HepG2 (cell line): ENCODE measurements around the gene PFDN2. TPM values are rescaled to one million over a fixed set of nuclear protein-coding genes. Genes with fewer than 3 reads are reported as not detected.

Experiments used
- ARID4A ChIP-seq: sonication (generic); formaldehyde crosslinking; IDR thresholded peaks from 2 replicates; pipeline ENCODE4 v1.5.0; 2020; ENCODE audit warnings: mild to moderate bottlenecking, missing genetic modification reagents, borderline replicate concordance
- E2F2 ChIP-seq: sonication (generic); formaldehyde crosslinking; IDR thresholded peaks from 2 replicates; pipeline ENCODE4 v1.4.0; 2020; ENCODE audit warnings: missing genetic modification reagents, borderline replicate concordance
- HOXD1 ChIP-seq: sonication (generic); formaldehyde crosslinking; IDR thresholded peaks from 2 replicates; pipeline ENCODE4 v1.5.0; 2020; ENCODE audit warnings: missing genetic modification reagents
- ISL2 ChIP-seq: sonication (generic); formaldehyde crosslinking; IDR thresholded peaks from 2 replicates; pipeline ENCODE4 v1.5.0; 2020; ENCODE audit warnings: missing genetic modification reagents
- MEIS2 ChIP-seq: sonication (generic); formaldehyde crosslinking; IDR thresholded peaks from 2 replicates; pipeline ENCODE4 v1.9.0; 2021; ENCODE audit warnings: mild to moderate bottlenecking, missing genetic modification reagents
- MYC ChIP-seq: sonication (generic); formaldehyde crosslinking; IDR thresholded peaks from 2 replicates; pipeline ENCODE4 v1.9.0; 2021; ENCODE audit warnings: missing genetic modification reagents, borderline replicate concordance
- PAXIP1 ChIP-seq: sonication (generic); formaldehyde crosslinking; conservative IDR thresholded peaks from 2 replicates; pipeline ENCODE4 v1.4.0; 2020; ENCODE audit warnings: mild to moderate bottlenecking, missing genetic modification reagents, moderate library complexity
- POGZ ChIP-seq: sonication (generic); formaldehyde crosslinking; IDR thresholded peaks from 2 replicates; pipeline ENCODE4 v1.4.0; 2020; ENCODE audit warnings: mild to moderate bottlenecking, missing genetic modification reagents
- THAP7 ChIP-seq: sonication (generic); formaldehyde crosslinking; IDR thresholded peaks from 2 replicates; pipeline ENCODE4 v1.8.1; 2023; ENCODE audit warnings: mild to moderate bottlenecking, missing genetic modification reagents
- TOE1 ChIP-seq: sonication (generic); formaldehyde crosslinking; IDR thresholded peaks from 2 replicates; pipeline ENCODE4 v1.4.0; 2020; ENCODE audit warnings: mild to moderate bottlenecking, missing genetic modification reagents
- XRCC5 ChIP-seq: fragments of 200-400 bp; formaldehyde crosslinking; optimal IDR thresholded peaks from 2 replicates; pipeline ENCODE3; 2017; ENCODE audit warnings: mild to moderate bottlenecking, low read length
- ZFX ChIP-seq: sonication (generic); formaldehyde crosslinking; IDR thresholded peaks from 2 replicates; pipeline ENCODE4 v1.4.0; 2020; ENCODE audit warnings: mild to moderate bottlenecking, low read depth, missing genetic modification reagents, moderate library complexity
- ZNF253 ChIP-seq: sonication (generic); formaldehyde crosslinking; IDR thresholded peaks from 2 replicates; pipeline ENCODE4 v1.8.0; 2022; ENCODE audit warnings: mild to moderate bottlenecking, missing genetic modification reagents, borderline replicate concordance
- ZNF343 ChIP-seq: sonication (generic); formaldehyde crosslinking; IDR thresholded peaks from 2 replicates; pipeline ENCODE4 v1.4.0; 2020; ENCODE audit warnings: mild to moderate bottlenecking, missing genetic modification reagents
- ZNF44 ChIP-seq: sonication (generic); formaldehyde crosslinking; IDR thresholded peaks from 2 replicates; pipeline ENCODE4 v1.5.1; 2020; ENCODE audit warnings: mild to moderate bottlenecking, missing genetic modification reagents
- ZNF543 ChIP-seq: sonication (generic); formaldehyde crosslinking; IDR thresholded peaks from 2 replicates; pipeline ENCODE4 v1.4.0; 2020; ENCODE audit warnings: mild to moderate bottlenecking, missing genetic modification reagents
- ZNF740 ChIP-seq: sonication (generic); formaldehyde crosslinking; IDR thresholded peaks from 2 replicates; pipeline ENCODE4 v1.4.0; 2020; ENCODE audit warnings: missing genetic modification reagents
- ZSCAN31 ChIP-seq: sonication (generic); formaldehyde crosslinking; IDR thresholded peaks from 2 replicates; pipeline ENCODE4 v1.5.0; 2020; ENCODE audit warnings: low read depth, mild to moderate bottlenecking, missing genetic modification reagents
- polyA plus RNA-seq, 8 experiments: library from polyadenylated mRNA; depleted of rRNA in 3 of 8; stranded (reverse) in 7 of 8; unstranded in 1 of 8; fragments of >200 nt; fragmentation: Illumina TruSeq in 4 of 8; extraction: Trizol in 4 of 8; gene quantifications; 2 replicates each; pipeline versions ENCODE4 v1.2.1 to v1.2.3, GENCODE V29; 2011 to 2016; ENCODE audit warnings: low read depth in 4 of 8, missing spikeins in 1 of 8, mixed read lengths in 1 of 8; ENCODE audit not compliant: insufficient read depth in 1 of 8
- total RNA-seq, 5 experiments: library from RNA; depleted of rRNA; stranded (reverse); fragments of >200 nt; fragmentation: Illumina TruSeq; extraction: Trizol; gene quantifications; 2 replicates each; pipeline ENCODE4 v1.2.3, GENCODE V29; 2016; ENCODE audit warnings: low read depth in 1 of 5

The PFDN2 gene
- total and polyA plus RNA-seq, 2 of the 13 experiments (the other 11 are each of a cell fraction or from before 2014, with no cell fraction given): 62.6 to 63.6 TPM

GRCh38 chr1:161098210-161099068 is 19.4 kb downstream of the PFDN2 start, which contains the start of gene KLHDC9 (continued):
- TF ChIP-seq ARID4A (CRISPR knock-in tag): peak; percentile 80
- TF ChIP-seq THAP7: 0 out of 2 replicates have a peak, but pooled peaks have one; percentile 10
- peak; percentile 65; the same call in 1 of the 2 replicates for TF ChIP-seq ZNF253
- 0 out of 2 replicates have a peak, but pooled peaks have one; percentile 6 for TF ChIP-seq PAXIP1
- TF ChIP-seq E2F2 (CRISPR knock-in tag): no peak
- peak; percentile 87; the same call in 1 of the 2 replicates for TF ChIP-seq ZNF44
- peak; percentile 31; the same call in 1 of the 2 replicates for TF ChIP-seq MYC (CRISPR knock-in tag)
- TF ChIP-seq HOXD1 (CRISPR knock-in tag): no peak
- peak; percentile 67 for TF ChIP-seq ZFX
- peak; percentile 61; the same call in 1 of the 2 replicates for TF ChIP-seq ZNF343 (CRISPR knock-in tag)
- 0 out of 2 replicates have a peak, but pooled peaks have one; percentile 35 for TF ChIP-seq ZNF543
- TF ChIP-seq TOE1 (CRISPR knock-in tag): no peak
- TF ChIP-seq ZNF740: 0 out of 2 replicates have a peak, but pooled peaks have one; percentile 32
- TF ChIP-seq MEIS2 (CRISPR knock-in tag): 0 out of 2 replicates have a peak, but pooled peaks have one; percentile 17
- 0 out of 2 replicates have a peak, but pooled peaks have one; percentile 54 for TF ChIP-seq ZSCAN31 (CRISPR knock-in tag)
- TF ChIP-seq POGZ: 0 out of 2 replicates have a peak, but pooled peaks have one; percentile 15
- TF ChIP-seq ISL2 (CRISPR knock-in tag): 0 out of 2 replicates have a peak, but pooled peaks have one; percentile 24
- TF ChIP-seq XRCC5: peak; percentile 59
